HEK293 (cell line): ENCODE measurements around the gene NAPG.

Source experiments
- ZNF416 ChIP-seq: fragments of 450-650 bp; formaldehyde crosslinking; IDR thresholded peaks from 2 replicates; pipeline ENCODE4 v1.5.1; 2016; ENCODE audit warnings: missing biosample characterization, missing genetic modification characterization
- ZNF626 ChIP-seq: fragments of 450-650 bp; sonication (Bioruptor Pico); formaldehyde crosslinking; IDR thresholded peaks from 2 replicates; pipeline ENCODE4 v1.5.1; 2018; ENCODE audit warnings: missing biosample characterization, missing genetic modification characterization, inconsistent platforms
- ZNF768 ChIP-seq: fragments of 450-650 bp; formaldehyde crosslinking; IDR thresholded peaks from 2 replicates; pipeline ENCODE4 v1.5.1; 2018; ENCODE audit warnings: missing biosample characterization, mild to moderate bottlenecking, missing genetic modification characterization
- TF ChIP-seq, protein P1 (sequence below): fragments of 450-650 bp; formaldehyde crosslinking; IDR thresholded peaks from 2 replicates; pipeline ENCODE4 v1.5.1; 2016; ENCODE audit warnings: missing biosample characterization, missing genetic modification characterization

DNA sequence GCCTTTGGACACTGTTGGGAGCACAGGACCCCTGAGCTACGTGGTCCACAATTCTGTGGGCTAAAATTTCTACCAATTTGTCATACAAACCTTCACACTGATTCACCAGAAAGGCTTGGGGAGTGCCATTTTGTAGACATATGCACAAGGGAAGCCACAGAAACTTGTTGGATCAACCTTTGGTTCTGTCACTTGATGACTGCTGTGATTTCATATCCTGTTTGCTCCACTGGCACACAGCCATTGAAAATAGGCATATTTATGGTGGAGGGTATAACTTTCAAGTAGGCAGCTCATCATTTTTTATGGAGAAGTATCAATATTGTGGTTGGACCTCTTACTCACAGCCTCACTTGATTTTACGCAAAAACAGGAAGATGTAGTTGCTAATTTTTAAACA is 10.5 kb downstream of the NAPG start:
- TF ChIP-seq ZNF768 (tag by site-specific recombination) (no peak), ZNF416 (tag by site-specific recombination) (no peak), ZNF626 (tag by site-specific recombination) (no peak)
- TF ChIP-seq, protein P1, sequence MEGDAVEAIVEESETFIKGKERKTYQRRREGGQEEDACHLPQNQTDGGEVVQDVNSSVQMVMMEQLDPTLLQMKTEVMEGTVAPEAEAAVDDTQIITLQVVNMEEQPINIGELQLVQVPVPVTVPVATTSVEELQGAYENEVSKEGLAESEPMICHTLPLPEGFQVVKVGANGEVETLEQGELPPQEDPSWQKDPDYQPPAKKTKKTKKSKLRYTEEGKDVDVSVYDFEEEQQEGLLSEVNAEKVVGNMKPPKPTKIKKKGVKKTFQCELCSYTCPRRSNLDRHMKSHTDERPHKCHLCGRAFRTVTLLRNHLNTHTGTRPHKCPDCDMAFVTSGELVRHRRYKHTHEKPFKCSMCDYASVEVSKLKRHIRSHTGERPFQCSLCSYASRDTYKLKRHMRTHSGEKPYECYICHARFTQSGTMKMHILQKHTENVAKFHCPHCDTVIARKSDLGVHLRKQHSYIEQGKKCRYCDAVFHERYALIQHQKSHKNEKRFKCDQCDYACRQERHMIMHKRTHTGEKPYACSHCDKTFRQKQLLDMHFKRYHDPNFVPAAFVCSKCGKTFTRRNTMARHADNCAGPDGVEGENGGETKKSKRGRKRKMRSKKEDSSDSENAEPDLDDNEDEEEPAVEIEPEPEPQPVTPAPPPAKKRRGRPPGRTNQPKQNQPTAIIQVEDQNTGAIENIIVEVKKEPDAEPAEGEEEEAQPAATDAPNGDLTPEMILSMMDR (tag by site-specific recombination) = no peak
